Measurements from ENCODE around the gene MKLN1.
"Not testable (repeated sequence)": the region's sequence is repeated elsewhere in the genome, so short reads cannot be mapped to it uniquely, and the experiment has no call there.

The MKLN1 gene

DNA sequence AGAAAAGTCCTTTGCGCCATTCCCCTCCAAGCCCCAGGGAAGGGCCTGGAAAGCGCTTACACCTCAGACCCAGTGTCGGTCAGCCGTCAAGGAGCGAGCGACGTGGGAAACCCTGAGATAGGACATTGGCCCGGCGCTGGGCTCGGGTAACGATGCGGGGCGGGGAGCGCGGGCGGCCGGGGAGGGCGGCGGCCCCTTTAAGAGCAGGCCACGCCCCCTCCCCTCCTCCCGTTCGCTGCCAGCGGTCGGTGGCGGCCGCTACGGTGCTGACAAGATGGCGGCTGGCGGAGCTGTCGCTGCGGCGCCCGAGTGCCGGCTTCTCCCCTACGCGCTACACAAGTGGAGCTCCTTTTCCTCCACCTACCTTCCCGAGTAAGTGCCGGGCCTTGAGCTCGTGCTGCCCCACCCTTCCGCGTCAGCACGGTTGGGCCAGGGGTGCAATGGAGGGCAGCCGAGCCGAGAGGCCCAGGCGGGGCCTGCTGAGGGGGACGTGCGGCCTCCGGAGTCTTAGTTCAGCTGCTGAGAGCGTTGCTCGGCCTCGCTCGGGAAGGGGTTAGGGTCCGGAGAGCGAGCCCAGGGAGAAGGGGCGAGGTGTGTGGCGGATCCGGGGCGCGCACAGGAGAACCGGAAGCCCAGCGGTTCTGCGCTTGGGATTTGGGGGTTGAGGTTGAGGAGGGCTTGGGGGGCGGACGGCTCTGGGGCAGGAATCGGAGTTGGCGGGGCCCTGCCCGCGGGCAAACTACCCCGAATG is at the start of gene MKLN1:
MKLN1 (plus strand) TSS at position 251 of the 751 bp plus-strand sequence; CDS start at position 275, 24 bp downstream.
- DNase-seq = peak; percentile 90

DNA sequence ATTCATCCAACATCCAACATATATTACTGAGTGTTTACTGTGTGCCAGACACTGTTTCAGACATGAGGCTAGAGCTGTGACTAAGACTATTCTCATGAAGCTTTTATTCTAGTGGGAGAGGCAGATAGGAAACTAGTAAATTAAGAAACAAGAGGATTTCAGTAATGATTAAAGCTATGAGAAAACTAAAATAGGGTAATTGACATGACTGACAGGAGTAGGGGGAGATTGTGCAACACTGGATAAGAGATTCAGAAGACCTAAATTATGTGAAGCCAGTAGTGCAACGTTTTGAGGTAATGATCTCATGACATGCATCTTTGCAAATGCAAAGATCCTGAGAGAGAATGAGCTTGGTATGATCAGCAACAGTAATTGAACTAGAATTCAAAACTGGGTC is 48.6 kb upstream of the MKLN1 start:
- DNase-seq = no peak

DNA sequence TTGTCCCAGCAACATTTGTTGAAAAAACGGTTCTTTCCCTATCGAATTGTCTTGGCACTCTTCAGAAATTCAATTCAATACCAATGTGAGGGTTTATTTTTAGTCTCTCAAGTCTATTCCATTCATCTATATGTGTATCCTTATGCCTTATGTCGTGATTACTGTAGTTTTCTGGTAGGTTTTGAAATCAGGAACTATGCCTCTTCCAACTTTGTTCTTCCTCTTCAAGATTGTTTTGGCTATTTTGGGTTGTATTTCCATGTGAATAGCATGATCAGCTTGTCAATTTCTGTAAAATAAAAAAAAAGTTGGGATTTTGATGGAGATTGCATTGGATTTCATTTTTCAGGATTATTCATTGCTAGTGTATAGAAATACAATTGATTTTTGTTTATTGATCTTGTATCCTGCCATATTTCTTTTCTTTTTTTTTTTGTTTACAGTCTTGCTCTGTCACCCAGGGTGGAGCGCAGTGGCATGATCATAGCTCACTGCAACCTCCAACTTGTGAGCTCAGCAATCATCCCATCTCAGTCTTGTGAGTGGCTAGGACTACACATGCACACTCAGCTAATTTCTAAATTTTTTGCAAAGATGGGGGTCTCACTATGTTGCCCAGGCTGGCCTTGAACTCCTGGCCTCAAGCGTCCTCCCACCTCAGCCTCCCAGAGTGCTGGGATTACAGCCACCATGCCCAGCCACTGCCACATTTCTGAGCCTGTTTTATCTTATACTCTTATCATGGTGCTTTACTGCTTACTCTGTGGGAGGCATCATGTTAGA is 46.2 kb upstream of the MKLN1 start:
- DNase-seq = no peak

DNA sequence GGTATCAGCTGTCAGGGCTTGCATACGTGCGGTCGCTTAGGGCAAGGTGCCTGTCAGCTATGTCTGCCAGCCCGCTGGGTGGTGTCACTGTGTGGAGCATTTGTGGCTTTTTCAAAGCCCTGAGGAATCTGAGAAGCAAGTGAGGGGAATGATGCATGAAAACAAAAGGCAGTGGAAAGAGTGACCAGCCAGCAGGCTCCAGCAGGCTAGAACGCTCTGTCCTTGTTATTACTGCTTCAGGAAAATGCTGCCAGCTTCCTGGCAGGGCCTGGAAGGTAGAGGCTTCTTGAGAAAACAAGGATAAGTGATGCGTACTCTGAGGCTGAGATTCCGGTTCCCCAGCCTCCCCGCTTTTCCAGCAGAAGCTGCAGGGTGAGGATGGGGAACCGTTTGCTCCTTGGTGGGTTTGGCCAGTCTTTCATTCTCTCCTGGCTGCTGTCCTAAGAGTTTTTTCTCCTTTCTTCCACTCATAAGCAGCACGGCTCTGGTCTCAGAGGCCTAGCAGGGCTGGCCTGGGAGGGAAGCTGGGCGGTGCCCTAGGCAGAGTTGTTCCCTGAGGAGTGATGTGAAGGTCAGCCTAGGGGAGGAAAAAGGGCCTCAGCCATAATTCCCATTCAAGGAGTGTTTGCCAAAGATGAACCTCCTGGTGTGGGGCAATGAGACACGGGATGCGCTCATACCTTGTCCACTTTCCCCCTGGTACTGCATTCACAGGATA is 42.8 kb upstream of the MKLN1 start:
- DNase-seq = no peak

DNA sequence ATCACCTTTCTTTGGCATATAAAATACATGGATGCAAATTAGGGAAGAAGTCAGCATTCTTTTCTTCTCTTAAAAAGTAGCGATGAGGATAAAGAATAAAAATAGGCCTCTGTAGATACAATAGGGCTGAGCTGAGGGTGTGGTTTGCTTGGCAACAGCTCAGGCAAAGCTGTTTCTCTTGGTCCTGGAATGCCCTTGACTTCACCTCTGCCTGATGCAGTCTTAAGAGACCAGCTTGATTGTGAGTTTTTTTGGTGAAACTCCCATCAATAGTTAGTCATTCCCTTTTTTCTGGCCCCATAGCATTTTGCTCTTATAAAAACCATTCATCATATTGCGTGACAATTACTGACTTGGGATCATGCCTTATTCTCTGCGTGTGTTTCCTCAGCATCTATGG is 42.1 kb upstream of the MKLN1 start:
- no peak for DNase-seq

DNA sequence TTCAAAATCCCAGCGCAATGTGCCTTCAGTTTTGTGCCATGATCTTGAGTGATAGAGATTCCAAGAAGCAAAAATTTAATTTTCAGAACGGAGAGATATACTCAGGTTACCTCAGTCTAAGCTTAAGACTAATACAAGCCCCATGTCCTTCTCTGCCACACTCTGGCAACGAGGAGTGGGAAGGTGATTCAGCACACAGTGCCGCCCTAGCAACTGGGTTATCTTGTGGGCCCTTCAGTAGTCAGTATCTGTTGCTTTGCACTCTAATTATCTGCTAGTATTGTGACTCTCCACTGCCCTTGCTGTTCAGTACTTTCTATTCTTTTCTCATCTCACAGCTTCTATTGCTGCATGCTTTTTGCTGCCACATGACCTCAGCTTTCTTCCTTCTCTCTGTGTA is 39.2 kb upstream of the MKLN1 start:
- no peak for DNase-seq

DNA sequence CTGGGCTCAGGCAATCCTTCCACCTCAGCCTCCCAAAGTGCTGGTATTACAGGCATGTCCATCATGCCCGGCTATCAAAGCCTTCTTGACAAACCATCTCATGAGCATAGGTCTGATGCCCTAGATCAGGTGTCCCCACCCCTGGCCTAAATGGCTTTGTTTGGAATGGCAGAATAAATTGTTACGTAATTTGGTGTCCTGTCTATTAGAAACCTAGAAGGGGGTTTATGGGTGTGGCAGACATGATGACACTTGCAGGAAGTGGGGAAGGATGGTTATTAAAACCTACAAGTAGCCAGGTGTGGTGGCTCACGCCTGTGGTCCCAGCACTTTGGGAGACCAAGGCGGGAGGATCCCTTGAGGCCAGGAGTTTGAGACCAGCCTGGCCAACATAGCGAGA is 38.6 kb upstream of the MKLN1 start:
- DNase-seq = no peak

DNA sequence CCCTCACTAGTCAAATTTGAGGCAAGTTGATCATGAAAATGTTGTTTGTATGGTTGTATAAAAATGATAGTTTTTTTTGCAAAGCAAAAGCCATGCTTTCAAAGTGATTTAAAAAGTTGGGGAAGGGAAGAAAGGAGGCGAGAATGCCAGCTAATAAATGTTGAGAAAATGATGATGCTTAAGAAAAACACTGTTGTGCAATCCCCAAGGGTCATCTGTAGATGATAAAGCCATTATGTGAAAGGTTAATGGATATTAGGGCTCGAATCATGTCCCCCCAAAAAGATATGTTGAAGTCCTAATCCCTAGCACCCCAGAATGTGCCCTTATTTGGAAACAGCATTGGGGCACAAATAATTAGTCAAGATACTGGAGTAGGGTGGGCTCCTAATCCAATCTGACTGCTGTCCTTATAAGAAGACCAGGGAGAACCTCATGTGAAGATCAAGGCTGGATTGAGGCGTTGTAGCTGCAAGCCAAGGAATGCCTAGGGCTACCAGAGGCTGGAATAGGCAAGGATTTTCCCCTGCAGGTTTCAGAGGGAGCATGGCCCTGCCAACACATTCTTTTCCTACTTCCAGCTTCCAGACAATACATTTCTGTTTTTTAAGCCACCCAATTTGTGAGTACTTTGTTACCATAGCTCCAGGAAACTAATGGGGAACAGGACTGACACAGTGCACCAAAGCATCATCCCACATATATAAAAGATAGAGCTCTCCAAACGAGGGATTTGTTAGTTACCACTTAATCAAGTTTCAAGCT is 35.4 kb upstream of the MKLN1 start:
- no peak for DNase-seq

DNA sequence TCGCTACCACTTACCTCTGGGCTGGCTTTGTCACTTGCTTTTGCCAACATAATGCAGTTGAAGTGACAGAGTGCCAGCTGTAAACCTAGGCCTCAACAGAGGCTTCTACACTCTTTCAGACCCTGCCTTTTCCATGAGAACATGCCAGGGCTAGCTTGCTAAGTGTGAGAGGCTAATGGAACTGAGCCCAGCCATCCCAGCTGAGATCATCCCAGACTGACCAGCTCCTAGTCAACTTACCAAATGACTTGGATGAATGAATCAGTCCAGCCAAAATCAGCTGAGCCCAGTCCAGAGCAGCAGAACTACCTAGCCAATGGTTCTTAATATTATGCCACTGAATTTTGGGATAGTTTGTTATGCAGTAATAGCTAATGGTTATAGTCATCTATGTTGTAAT is 34.7 kb upstream of the MKLN1 start:
- no peak for DNase-seq

DNA sequence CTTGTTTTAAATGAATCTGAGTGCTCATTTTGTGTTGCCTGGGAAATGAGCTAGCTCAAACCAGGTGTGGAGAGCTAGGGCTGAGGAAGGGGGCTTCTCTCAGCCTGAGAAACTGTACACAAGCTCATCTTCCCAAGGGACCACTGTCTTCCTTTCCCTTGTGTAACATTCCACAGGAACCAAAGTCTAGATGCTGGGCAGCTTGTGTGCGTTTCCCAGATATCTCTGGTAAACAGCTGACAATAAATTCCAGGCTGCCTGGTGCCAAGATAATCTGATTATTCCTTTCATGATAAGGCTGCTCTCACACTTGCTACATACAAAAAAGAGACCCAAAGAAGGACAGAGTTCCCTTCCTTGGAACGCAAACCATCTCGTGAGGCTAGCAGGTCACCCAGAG is 33.1 kb upstream of the MKLN1 start:
- no peak for DNase-seq

DNA sequence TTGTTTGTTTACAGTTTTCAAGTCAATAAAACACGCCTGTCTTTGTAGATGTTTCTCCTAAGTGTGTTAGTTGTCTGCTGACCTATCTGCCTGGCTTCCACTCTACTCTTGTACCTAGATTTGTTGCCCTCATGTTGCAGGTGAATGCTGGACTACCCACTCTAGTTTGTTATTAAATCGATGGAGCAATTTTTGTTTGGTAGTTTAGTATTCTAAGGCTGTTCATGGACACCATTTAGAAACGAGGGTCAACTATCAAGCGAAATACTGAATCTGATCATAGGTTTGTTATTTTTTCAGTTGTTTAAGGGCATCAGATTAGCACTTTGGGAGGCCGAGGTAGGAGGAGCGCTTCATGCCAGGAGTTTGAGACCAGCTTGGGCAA is 29.1 kb upstream of the MKLN1 start:
- DNase-seq = no peak

DNA sequence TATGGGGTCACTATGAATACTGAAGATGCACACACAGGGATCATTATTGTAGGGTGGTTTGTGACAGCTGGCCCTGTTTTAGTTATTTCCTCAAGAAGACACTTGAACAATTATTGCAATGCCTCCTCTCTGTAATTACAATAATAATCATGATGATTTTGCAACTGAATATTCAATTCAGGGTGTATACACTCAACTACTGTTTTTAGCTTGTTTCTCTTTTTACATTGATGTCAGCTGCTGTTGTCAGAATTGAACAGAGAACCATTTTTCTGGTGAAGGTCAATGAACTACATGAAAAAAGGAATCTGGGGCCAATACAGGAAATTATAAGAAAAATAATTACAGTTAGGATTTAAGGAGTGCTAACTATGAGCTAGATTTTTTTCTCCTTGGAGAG is 28.6 kb upstream of the MKLN1 start:
- DNase-seq = no peak

DNA sequence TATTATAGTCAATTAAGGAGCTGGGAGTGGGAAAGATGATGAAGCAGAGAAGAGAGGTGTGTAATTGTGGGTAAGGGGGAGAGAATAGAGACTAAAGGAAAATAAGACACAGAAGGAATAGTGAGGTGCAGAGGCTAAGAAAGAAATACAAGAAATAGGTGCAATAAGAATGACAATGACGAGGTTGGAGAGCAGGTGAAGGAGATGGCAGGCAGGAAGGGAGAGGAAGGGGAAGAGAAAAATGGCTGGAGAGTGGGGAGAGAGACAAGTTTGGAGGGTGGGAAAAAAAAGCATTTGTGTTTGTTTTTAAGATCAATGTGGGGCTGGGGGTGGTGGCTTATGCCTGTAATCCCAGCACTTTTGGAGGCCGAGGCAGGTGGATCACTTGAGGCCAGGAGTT is 27.6 kb upstream of the MKLN1 start:
- no peak for DNase-seq

DNA sequence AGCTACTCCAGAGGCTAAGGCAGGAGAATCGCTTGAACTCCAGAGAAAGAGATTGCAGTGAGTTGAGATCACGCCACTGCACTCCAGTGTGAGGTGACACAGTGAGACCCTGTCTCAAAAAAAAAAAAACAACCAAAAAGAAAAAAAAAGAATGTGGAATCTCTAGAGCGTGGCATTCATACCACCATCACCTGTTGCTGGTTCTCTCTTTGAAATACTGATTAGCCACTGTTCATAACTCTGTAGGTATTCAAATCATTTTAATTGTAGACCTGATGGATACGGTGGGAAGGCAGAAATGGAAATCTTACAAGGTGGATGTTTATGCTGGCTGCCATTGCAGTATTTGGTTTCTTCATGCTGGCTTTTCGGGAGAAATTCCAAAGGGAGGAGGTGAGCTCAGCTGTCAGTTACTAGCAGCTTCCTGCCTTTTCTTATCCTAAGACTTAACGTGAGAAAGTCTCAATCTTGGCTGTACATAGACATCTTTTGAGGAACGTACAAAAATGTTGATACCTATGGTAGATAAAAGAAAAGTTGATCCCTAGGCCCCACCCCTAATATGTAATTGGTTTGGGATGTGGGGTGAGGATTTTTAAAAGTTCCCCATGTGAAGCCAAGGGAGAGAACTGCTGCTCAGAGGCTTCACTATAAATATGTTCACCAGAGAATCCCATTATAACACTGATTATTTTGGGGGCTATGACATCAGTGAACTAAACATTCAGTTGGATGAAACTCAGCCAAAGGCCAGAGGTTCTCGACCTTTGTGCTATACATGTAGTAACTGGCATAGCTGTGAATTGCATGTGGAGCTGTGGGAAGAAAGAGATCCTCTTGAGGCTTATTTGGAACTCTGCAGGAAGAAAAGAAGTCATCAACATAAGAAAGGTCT is 26.9 kb upstream of the MKLN1 start:
- no peak for DNase-seq

DNA sequence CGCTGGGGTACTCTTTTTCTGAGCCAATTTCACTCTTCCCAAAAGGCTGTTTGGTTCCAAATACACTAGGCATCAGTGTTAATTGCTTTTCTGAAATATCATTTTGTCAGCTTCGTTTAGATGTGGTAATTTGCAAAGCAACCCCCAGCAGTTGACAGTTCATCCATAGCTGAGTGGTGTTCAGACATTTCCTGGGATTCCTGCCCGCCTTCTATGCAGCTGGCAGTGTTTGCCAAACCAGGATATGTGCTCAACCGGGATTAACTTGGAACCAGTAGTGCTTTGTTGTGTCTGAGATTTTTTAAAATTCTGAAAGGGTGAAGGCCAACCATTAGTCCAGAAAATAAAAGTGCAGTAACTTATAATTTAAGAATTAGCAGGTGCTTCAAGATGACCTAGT is 25.2 kb upstream of the MKLN1 start:
- DNase-seq = no peak

DNA sequence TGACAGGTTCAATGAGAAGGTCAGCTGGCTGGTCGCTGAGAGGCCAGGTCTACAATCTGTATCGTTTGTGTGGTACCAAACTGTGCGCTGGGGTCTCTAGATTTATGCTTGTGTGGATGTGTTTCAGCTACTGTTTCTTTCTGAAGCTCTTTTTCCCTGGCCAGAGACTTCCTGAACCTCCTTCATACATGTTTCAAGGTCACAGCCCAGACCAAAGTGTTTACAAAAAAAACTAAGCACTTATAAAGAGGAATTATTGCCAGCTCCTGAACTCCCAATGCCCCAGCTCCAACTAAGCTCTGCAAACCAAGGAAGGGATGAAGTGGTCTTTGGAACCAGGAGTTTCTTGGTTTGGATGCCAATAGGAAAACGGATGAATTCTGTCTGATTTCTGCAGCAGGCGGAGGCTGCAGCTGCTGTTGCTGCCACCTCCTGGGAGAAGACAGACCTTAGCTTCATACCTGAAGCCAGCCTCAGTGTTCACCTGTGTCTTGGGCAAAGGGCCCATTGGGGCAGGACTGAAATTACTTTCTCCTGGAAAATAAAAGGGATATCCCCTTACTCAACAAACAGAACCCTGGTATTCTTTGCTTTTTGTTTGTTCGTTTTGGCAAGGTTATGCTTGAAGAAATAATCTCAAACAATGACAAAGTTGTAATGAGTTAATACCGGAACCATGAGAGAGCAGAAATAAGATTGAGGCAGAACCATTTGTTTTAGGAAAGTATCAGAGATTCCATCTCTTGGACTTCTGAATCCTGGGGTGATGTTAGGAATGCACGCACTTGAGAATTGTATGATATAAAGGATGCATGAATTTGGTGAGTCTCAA is 24.6 kb upstream of the MKLN1 start:
- no peak for DNase-seq

DNA sequence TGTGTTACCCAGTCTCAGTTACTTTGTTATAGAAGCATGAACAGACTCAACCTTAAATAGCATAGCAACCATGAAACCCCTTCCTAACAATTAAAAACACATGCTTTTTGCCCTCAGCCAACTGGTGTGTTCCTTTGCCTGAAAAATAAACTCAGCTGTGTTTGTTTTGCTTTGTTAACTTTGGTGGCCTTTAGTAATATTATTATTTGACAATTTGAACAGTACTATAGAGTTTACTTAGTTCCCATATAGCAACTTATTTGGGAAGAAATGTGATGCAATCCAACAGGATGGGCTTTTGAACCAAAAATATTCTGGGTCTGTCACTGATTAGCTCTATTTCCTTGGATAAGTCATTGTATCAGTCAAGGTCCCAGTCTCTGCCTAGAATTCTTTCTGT is 22.5 kb upstream of the MKLN1 start:
- no peak for DNase-seq

DNA sequence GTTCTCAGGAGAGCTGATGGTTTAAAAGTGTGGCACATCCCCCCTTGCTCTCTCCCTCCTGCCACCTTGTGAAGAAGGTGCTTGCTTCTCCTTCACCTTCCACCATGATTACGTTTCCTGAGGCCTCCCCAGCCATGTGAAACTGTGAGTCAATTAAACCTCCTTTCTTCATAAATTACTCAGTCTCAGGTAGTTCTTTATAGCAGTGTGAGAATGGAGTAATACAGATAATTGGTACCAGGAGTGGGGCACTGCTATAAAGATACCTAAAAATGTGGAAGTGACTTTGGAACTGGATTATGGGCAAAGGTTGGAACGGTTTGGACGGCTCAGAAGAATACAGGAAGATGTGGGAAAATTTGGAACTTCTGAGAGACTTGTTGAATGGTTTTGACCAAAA is 21.6 kb upstream of the MKLN1 start:
- not testable (repeated sequence) for DNase-seq

DNA sequence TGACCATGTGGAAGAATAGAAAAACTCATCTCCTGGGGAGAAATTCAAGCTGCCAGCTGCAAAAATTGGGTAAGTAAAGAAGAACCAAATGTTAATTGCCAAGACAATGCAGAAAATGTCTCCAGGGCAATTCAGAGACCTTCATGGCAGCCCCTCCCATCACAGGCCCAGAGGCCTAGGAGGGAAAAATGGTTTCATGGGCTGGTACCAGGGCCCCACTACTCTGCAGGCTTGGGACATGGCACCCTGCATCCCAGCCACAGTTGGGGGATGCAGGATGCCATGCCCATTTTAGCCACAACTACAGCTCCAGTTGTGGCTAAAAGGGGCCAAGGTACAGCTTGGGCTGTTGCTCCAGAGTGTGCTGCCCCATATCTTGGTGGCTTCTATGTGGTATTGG is 20.9 kb upstream of the MKLN1 start:
- no peak for DNase-seq

DNA sequence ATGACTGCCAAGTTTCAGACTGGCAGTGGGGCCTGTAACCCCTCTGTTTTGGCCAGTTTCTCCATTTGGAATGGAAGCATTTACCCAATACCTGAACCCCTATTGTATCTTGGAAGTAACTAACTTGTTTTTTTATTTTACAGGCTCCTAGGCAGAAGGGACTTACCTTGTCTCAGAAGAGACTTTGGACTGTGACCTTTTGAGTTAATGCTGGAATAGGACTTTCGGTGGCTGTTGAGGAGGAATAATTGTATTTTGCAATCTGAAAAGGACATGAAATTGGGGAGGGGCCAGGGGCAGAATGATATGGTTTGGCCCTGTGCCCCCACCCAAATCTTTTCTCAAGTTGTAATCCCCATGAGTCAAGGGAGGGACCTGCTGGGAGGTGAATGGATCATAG is 20.0 kb upstream of the MKLN1 start:
- no peak for DNase-seq

DNA sequence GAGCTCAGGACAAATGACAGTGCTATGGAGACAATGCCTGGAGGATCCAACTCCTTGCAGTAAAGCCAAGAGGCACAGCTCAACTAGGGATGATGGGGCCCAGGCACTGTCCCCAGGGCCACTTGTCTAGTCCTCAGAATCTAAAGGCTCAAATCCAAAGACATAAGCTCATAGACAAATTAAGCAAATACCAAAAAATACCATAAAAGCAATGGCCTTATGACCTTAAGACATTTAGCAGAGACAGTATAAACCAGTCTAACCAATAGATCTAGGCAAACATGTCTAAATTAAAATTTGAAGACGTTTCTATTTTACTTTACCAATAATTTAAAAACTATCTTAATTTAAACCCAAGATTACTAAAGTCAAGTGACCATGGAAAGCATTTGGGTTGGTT is 14.8 kb upstream of the MKLN1 start:
- no peak for DNase-seq

Measured in activated CD4-positive, alpha-beta T cell treated with anti-CD3 and anti-CD28 coated beads, Interleukin-2, amount 50 U/mL, for 16 hours (primary cell).